Skin of body (tissue), 2 donors: ENCODE data around the gene STRA6. TPM values are rescaled to one million over a fixed set of nuclear protein-coding genes. Genes with fewer than 3 reads are reported as not detected.

Experiments used
- DNase-seq: peaks from one replicate; lab custom pipeline; 2025; lab: John Stamatoyannopoulos, UW
- total RNA-seq: library from RNA; depleted of rRNA; stranded (reverse); fragments of >200 nt; gene quantifications from one replicate; pipeline ENCODE4 v1.2.3, GENCODE V29; 2014

The STRA6 gene
- total RNA-seq, 1 donor from 2014 or later = 0.49 TPM

GRCh38 chr15:74180881-74181602, 21.5 kb downstream of the STRA6 start:
- DNase-seq = no peak

GRCh38 chr15:74179983-74180880, 22.4 kb downstream of the STRA6 start:
- DNase-seq = peak; percentile 93

- DNase-seq = no peak
These were observed 23.3 kb downstream of the STRA6 start for GRCh38 chr15:74179101-74179841.

- no peak for DNase-seq
These were observed 24.1 kb downstream of the STRA6 start for GRCh38 chr15:74178326-74179100.

GRCh38 chr15:74176262-74177214, 26.0 kb downstream of the STRA6 start:
- DNase-seq = no peak

- DNase-seq = no peak
These were observed 27.1 kb downstream of the STRA6 start for GRCh38 chr15:74175271-74176191.

- DNase-seq = no peak
These were observed 27.7 kb downstream of the STRA6 start for GRCh38 chr15:74174958-74175253.

GRCh38 chr15:74174219-74174957, 28.2 kb downstream of the STRA6 start:
- peak; percentile 92 for DNase-seq

- DNase-seq = peak; percentile 96
These were observed 29.0 kb downstream of the STRA6 start, which contains the start of gene ISLR for GRCh38 chr15:74173380-74174218. Gene ISLR (plus strand): TSS chr15:74173710. CDS start chr15:74174859, 1,149 bp downstream.

GRCh38 chr15:74172701-74173379, 29.7 kb downstream of the STRA6 start:
- peak; percentile 89 for DNase-seq

- DNase-seq = no peak
These were observed 30.5 kb downstream of the STRA6 start for GRCh38 chr15:74171965-74172541.

- DNase-seq = no peak
These were observed 31.6 kb downstream of the STRA6 start for GRCh38 chr15:74170875-74171578.

GRCh38 chr15:74170071-74170844, 32.3 kb downstream of the STRA6 start:
- DNase-seq = no peak

- DNase-seq = no peak
These were observed 33.9 kb downstream of the STRA6 start for GRCh38 chr15:74168711-74169126.

GRCh38 chr15:74167891-74168331, 34.7 kb downstream of the STRA6 start:
- DNase-seq = no peak
